ENCODE measurements around the gene ZMAT3. TPM values are rescaled to one million over a fixed set of nuclear protein-coding genes. Genes with fewer than 3 reads are reported as not detected.

Gene ZMAT3
- total and polyA plus RNA-seq, 2 of the 8 experiments (the other 6 are each of a cell fraction or from before 2014, with no cell fraction given) = 5.0 to 9.2 TPM

- Histone ChIP-seq H3K23ac (ENCODE audit: insufficient read length) (no peak overlapping the region), H3K27ac (ENCODE audit: low read depth, low read length) (no peak overlapping the region), H3K18ac (ENCODE audit: extremely low read depth, low read length) (no peak overlapping the region), H2BK120ac (replicated peaks; ENCODE audit: low read depth, low read length) (no peak overlapping the region), H3K4me1 (replicated peaks in 1 of 4; ENCODE audit: control insufficient read depth in 3 of 4, insufficient read depth in 4 of 4, low read length in 3 of 4) (no peaks in the 10 kb centered on the region), H4K5ac (ENCODE audit: insufficient read length, low read depth, low read length) (no peak overlapping the region), H3K14ac (ENCODE audit: insufficient read length) (no peak overlapping the region), H3K27me3 (replicated peaks in 1 of 4; ENCODE audit: control insufficient read depth in 3 of 4, extremely low read depth in 1 of 4, insufficient read depth in 3 of 4, low read length in 3 of 4) (no peaks in the 10 kb centered on the region), H3K79me2 (ENCODE audit: control insufficient read depth in 1 of 2, insufficient read depth in 2 of 2, low read length in 2 of 2) (no peaks in the 10 kb centered on the region), H2AFZ (ENCODE audit: low read length) (no peak overlapping the region), H3K4ac (replicated peaks; ENCODE audit: insufficient read length, low read depth, low read length) (no peak overlapping the region), H2BK20ac (ENCODE audit: low read length) (no peak overlapping the region), H4K20me1 (replicated peaks in 1 of 2; ENCODE audit: control insufficient read depth in 1 of 2, insufficient read depth in 2 of 2, low read length in 2 of 2) (no peaks in the 10 kb centered on the region), H3K79me1 (ENCODE audit: low read depth, low read length) (no peaks in the 10 kb centered on the region), H3K9me3 (ENCODE audit: insufficient read depth in 2 of 2, low read depth in 1 of 2, low read length in 1 of 2) (peaks cover 0 to 13% of the 10 kb centered on the region in 2 experiments; a peak in 1 of 4 replicates), H3K9ac (replicated peaks in 1 of 4; ENCODE audit: extremely low read depth in 1 of 4, low read depth in 3 of 4, low read length in 3 of 4) (no peak overlapping the region), H2BK15ac (ENCODE audit: low read length) (no peak overlapping the region), H3K56ac (replicated peaks; ENCODE audit: insufficient read length, low read depth, low read length) (no peak overlapping the region), H2BK12ac (ENCODE audit: low read depth, low read length) (no peak overlapping the region), H4K8ac (ENCODE audit: extremely low read depth, insufficient read depth, low read length) (no peak overlapping the region), H3K4me2 (ENCODE audit: insufficient read depth in 1 of 2, low read depth in 2 of 2, low read length in 2 of 2) (no peak overlapping the region), H2BK5ac (ENCODE audit: low read depth, low read length) (no peak overlapping the region), H2AK5ac (ENCODE audit: low read depth, low read length) (no peak overlapping the region), H3K36me3 (ENCODE audit: control insufficient read depth in 2 of 4, insufficient read depth in 4 of 4, low read length in 3 of 4) (no peaks in the 10 kb centered on the region; a peak in 1 of 8 replicates), H3K23me2 (ENCODE audit: low read depth, low read length) (no peaks in the 10 kb centered on the region), H4K91ac (replicated peaks; ENCODE audit: insufficient read length, low read length) (no peak overlapping the region), H3K4me3 (ENCODE audit: extremely low read depth in 1 of 4, insufficient read depth in 2 of 4, low read depth in 3 of 4, low read length in 4 of 4) (no peak overlapping the region)
- 80% methylated on average over 1 of the region's 1 CpG; no CpG with 5 or more reads in 1 of the 2 experiments for WGBS, 2 experiments (ENCODE audit: extremely low coverage in 1 of 2, insufficient coverage in 1 of 2, insufficient read length in 1 of 2, insufficient replicate concordance in 2 of 2, low coverage in 1 of 2, low lambda C conversion rate in 2 of 2, missing lambda C conversion rate in 1 of 2)
- no peak for FAIRE-seq
- ChIA-PET CTCF (ENCODE audit: partially characterized antibody) (interaction anchor here (0.6 to 1.3 kb wide), 5 partner anchors 12 to 594 kb away, joined by 3 to 6 read pairs (median 3); no protein-coding TSS in a partner anchor), POLR2A (ENCODE audit: partially characterized antibody) (no interaction called here)
- no peak for DNase-seq (ENCODE audit: low read depth in 1 of 2, low spot score in 2 of 2)
- TF ChIP-seq BRCA1 (IDR thresholded peaks at IDR 0.05; ENCODE audit: low read depth, low read length) (no peak), HDAC2 (IDR thresholded peaks at IDR 0.05; ENCODE audit: borderline replicate concordance in 1 of 2, low read depth in 2 of 2, low read length in 2 of 2) (no peak), POLR2AphosphoS5 (IDR thresholded peaks at IDR 0.05; ENCODE audit: low read depth, low read length) (no peak), RXRA (IDR thresholded peaks at IDR 0.05; ENCODE audit: insufficient read depth, low read depth, low read length) (no peak), EP300 (IDR thresholded peaks at IDR 0.05; ENCODE audit: borderline replicate concordance in 1 of 2, low read depth in 2 of 2, low read length in 2 of 2) (no peak), SAP30 (IDR thresholded peaks at IDR 0.05; ENCODE audit: insufficient read depth, insufficient replicate concordance, low read length) (no peak)
These were observed 43.2 kb downstream of the ZMAT3 start for GRCh38 chr3:179028408-179028807.
